HG02759 (cell line): ENCODE data around the gene SIGLEC14.
"Not testable (repeated sequence)": the region's sequence is repeated elsewhere in the genome, so short reads cannot be mapped to it uniquely, and the experiment has no call there.

Experiments
- ATAC-seq: cut with Tn5 transposase; IDR thresholded peaks from one replicate; pipeline ENCODE4 v1.9.1; 2021; ENCODE audit warnings: mild to moderate bottlenecking, moderate library complexity; ENCODE audit not compliant: unreplicated experiment

The SIGLEC14 gene

DNA sequence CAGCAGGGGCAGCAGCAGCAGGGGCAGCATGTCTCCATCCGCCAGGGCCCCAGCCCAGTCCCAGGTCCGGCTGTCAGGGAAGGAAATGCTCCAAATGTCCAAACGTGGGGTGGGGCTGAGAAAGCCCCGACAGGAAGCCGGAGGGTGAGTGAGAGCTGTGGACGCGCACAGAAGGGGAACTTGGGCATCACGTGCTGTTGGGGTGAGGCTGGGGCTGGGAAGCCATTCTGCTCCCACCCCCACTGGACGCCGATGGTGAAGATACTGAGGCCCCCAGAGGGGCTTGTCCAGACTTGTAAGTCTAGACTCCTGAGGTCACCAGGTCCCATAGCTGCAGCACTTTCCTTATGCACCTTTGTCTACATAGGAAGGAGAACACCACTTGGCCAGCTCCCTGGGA, at the start of gene SIGLEC14:
SIGLEC14 (minus strand) TSS at position 96 of the 400 bp plus-strand sequence; CDS start at position 30, 66 bp downstream.
- not testable (repeated sequence) for ATAC-seq

- no peak for ATAC-seq
These were observed 49.2 kb upstream of the SIGLEC14 start for GRCh38 chr19:51695702-51696315.

GRCh38 chr19:51695088-51695487, 48.5 kb upstream of the SIGLEC14 start:
- ATAC-seq: no peak

DNA sequence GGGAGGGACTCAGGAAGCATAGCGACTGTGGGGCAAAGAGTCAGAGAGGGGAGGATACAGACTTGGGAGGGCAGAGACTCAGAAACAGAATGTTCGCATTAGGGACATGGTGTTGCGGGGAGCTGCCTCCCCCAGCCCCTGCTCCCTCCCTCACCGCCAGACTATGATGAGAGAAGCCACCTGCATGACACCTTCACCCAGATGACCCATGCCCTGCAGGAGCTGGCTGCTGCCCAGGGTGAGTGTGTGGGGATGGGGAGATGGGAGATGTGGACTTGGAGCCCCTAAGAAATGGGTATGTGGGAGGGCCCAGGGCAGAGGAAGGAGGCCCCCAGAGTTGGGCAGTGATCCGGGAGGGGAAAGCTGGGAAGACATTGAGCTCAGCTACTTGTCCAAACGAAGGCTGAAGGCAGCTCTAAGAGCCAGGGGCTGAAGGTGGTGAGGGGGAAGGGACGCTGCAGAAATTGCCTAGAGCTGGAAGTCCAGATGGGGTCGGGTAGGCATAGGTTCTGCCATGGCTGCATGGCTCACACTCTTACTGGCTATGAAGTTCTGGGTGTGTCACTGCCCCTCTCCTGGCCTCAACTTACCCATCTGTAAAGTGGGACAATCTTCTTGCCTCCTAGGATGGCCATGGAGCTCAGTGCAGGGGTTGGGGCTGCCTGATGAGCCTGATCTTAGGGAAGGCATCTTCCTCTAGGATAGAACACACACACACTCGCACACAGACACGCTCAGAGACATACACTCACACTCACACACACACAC, 47.9 kb upstream of the SIGLEC14 start:
- no peak for ATAC-seq

DNA sequence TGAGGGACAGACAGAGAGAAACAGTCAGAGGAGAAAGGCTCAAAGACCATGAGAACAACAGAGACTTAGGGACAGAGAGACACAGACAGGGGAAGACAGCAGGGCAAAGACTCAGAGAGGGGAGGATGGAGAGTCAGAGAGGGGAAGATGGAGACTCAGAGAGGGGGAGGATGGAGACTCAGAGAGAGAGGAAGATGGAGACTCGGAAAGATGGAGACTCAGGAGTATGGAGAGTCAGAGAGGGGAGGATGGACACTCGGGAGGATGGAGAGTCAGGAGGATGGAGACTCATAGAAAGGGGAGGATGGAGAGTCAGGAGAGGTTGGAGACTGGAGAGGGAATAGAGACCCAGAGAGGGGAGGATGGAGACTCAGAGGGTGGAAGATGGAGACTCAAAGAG, 47.2 kb upstream of the SIGLEC14 start:
- ATAC-seq: no peak

DNA sequence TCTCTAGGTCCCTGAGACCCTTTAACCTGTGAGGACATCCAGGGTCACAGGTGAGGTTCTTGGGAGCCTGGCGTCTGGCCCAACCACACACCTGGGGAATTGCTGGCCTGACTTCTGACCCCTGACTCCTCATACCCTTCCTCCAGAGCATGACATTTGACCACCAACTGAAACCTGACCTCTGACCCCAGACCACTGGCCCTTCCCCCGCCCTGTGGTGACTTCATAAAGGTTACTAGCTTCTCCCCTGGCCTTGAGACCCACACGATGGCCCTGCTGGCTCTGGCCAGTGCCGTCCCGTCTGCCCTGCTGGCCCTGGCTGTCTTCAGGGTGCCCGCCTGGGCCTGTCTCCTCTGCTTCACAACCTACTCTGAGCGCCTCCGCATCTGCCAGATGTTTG, 46.6 kb upstream of the SIGLEC14 start, which contains the start of gene SPACA6:
SPACA6 (plus strand) TSS at position 71 of the 400 bp plus-strand sequence; CDS start at position 268, 197 bp downstream.
- no peak for ATAC-seq

DNA sequence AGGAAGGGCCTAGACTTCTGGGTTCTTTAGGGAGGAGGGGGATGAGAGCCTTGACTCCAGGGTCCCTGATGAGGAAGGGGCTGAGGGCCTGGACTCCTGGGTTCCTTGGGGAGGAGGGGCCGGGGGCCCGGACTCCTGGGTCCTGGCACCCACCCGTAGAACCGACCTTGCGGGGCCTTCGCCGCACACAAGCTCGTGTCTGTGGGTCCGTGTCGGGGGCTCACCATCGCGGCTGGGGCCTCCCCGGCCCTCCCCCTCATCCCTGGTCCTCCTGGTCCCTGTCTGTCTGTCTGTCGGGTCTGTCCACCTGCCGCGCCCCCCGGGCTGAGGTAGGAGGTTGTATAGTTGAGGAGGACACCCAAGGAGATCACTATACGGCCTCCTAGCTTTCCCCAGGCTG, 45.8 kb upstream of the SIGLEC14 start:
- no peak for ATAC-seq

- no peak for ATAC-seq
These were observed 45.2 kb upstream of the SIGLEC14 start for GRCh38 chr19:51691584-51692428.

GRCh38 chr19:51691074-51691583, 44.5 kb upstream of the SIGLEC14 start:
- ATAC-seq: no peak

GRCh38 chr19:51690454-51691073, 43.9 kb upstream of the SIGLEC14 start:
- ATAC-seq: peak; percentile 56

DNA sequence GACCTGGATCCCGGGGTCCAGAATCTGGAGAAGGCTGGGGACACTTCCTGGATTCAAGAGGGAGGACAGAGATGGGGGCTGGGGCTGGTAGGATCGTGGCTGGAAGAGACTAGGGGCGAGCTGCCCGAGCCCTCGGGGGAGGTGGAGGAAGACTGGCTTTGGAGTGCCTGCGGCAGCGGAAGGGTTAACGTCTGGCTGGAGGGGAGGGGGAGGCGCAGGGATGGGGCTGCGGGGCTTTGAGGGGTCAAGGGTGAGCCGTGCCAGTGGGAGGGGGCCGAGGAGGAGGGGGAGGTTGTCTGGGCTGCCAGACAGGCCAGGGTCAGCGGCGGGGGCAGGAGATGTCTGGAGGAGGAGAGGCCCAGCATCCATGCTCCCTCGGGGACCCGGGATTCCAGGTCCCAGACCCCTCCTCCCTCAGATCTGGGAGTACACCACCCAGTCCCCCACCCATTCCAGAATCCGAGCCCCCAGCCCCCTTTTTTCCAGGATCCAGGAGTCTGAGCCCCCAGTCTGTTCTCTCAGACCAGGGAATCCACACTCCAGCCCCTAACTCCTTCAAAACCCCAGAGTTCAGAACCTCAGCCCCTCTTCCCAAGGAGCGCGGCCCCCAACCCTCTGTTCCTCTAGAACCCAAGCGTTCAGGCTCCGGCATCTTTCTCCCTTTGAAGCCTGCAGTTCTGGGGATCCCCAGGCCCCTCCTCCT, 43.3 kb upstream of the SIGLEC14 start:
- no peak for ATAC-seq

- ATAC-seq: no peak
These were observed 42.3 kb upstream of the SIGLEC14 start for GRCh38 chr19:51688671-51689571.

DNA sequence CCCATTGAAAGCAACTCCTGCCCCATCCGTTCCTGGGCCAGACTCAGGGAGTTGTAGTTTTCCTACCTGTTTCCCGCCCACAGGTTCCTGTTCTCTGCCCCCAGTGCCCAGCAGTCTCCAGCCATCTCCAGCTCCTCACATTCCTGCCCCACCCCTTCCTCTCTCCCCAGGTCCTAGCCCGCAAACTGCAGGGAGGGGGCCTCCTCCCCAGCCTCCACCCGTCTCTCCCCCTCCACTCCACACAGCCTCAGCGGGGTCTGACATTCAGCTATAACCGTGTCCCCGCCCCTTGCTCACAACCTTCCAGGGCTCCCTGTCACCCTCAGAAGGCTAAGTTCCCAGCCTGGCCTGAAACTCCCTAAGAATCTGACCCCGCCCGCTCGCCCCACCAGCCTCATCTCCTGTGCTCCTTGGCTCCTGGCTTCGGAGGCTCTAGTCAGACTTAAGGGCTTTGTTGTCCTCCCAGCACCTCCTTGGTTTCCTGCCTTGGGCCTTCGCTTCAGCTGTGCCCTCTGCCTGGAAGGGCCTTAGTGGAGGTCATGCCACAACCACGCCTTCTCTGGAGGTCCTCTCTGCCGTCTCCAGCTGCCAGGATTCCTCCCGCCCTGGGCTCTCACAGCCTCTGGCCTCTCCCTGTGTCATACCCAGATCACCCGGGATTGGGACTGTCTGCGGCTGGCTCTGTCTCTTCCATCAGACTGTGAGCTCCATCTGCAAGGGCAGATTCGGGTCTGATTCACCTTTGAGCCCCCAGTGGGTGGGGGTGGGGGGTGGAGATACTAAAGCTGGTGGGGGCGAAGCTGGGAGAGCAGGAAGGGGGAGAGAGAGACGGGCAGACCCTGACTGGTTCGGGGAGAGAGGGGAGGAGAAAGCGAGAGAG, 41.4 kb upstream of the SIGLEC14 start:
- no peak for ATAC-seq

- ATAC-seq: no peak
These were observed 39.5 kb upstream of the SIGLEC14 start for GRCh38 chr19:51686171-51686570.

DNA sequence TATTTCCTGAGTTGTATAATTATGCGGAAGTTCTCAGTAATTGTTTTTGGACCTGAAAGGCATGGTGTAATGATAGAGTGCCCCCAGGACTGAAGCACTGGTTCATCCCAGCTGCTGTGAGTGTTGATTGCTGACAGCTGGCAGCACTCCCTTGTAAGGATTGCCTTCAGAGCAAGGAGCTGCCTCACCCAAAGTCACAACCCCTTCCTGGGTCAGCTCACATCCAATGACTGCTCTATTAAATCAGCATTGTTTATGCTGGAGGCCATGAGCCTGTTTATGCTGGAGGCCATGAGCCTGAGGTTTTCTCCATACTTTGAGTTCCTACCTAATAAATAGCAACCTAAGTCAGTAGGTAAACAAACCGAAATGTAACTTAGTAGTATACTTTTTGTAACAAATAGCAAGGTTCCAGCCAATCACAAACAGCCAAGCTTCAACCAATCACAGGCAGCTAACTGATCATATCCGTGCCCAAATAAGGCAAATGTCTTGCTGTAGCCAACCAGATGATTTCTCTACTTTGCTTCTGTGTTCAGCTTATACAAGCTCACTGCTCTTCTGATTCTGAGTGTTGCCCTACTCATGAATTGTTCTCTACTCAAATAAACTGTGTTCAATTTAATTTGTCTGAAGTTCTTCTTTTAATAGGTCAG, 34.8 kb upstream of the SIGLEC14 start:
- ATAC-seq: no peak

DNA sequence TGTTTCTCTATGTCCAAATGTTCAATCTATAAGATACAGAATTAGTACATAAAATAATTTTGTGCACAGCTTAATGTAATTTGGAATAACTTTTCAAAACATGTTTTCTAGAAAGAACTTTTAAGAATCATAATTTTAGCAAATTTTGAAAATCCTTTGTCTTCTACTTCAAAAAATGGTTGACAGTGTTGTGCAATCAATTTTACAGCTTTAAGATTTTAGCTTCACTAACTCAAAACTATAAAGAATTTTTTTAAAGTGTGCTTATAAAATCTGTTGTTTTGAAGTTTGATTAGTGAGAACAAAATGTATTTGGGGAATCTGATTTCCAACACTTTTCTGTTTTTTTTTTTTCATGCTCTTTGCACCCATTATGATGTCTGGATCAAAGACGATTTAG, 33.8 kb upstream of the SIGLEC14 start:
- ATAC-seq: no peak

DNA sequence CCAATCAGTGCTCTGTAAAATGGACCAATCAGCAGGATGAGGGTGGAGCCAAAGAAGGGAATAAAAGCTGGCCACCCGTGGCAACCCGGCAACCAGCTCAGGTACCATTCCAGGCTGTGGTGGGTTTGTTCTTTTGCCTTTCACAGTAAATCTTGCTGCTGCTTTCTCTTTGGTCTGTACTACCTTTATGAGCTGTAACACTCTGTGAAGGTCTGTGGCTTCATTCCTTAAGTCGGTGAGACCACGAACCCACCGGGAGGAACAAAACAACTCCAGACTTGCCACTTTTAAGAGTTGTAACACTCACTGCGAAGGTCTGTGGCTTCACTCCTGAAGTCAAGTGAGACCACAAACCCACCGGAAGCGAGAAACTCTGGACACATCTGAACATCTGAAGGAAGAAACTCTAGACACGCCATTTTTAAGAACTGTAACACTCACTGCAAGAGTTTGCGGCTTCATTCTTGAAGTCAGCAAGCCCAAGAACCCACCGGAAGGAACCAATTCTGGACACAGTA, 30.0 kb upstream of the SIGLEC14 start:
- ATAC-seq: no peak
